Measurements from ENCODE around the gene AGT. TPM values are rescaled to one million over a fixed set of nuclear protein-coding genes. Genes with fewer than 3 reads are reported as not detected.

Gene AGT
- total RNA-seq, result not detected

GRCh38 chr1:230713915-230714764, at the start of gene AGT:
AGT (minus strand) TSS chr1:230714122; CDS start chr1:230710823, 3,299 bp downstream.
- Mint-ChIP-seq H3K27ac (no peak within 1 kb of the TSS), H3K9me3 (peaks cover 2% of the 10 kb centered on the region), H3K4me1 (no peaks in the 10 kb centered on the region), H3K4me3 (no peak within 1 kb of the TSS), H3K36me3 (no peaks in the 10 kb centered on the region), H3K27me3 (peaks cover 15% of the 10 kb centered on the region)
- DNase-seq (no peak), ATAC-seq (ENCODE audit: low read depth) (no peak)
- POLR2A ChIA-PET, result no interaction called here

GRCh38 chr1:230761443-230762167, 47.7 kb upstream of the AGT start:
- Mint-ChIP-seq H3K4me3 (no peak overlapping the region), H3K36me3 (no peaks in the 10 kb centered on the region), H3K27me3 (peaks cover 2% of the 10 kb centered on the region), H3K4me1 (no peaks in the 10 kb centered on the region), H3K9me3 (no peaks in the 10 kb centered on the region), H3K27ac (no peak overlapping the region)
- DNase-seq, result no peak
- POLR2A ChIA-PET, result no interaction called here
- ATAC-seq (ENCODE audit: low read depth), result no peak

GRCh38 chr1:230760360-230760827, 46.5 kb upstream of the AGT start:
- no peaks in the 10 kb centered on the region for H3K4me1 Mint-ChIP-seq
- ATAC-seq (ENCODE audit: low read depth), result no peak
- H3K27me3 Mint-ChIP-seq, result peaks cover 2% of the 10 kb centered on the region

GRCh38 chr1:230759369-230760065, 45.6 kb upstream of the AGT start:
- Mint-ChIP-seq H3K36me3 (no peaks in the 10 kb centered on the region), H3K27me3 (peaks cover 2% of the 10 kb centered on the region), H3K9me3 (no peaks in the 10 kb centered on the region), H3K4me3 (no peak overlapping the region), H3K27ac (no peak overlapping the region), H3K4me1 (no peaks in the 10 kb centered on the region)
- ATAC-seq (ENCODE audit: low read depth) (no peak), DNase-seq (no peak)
- POLR2A ChIA-PET, result no interaction called here

More at GRCh38 chr1:230760360-230760827, 46.5 kb upstream of the AGT start:
- POLR2A ChIA-PET, result no interaction called here
- no peaks in the 10 kb centered on the region for H3K9me3 Mint-ChIP-seq
- no peak overlapping the region for H3K4me3 Mint-ChIP-seq
- no peaks in the 10 kb centered on the region for H3K36me3 Mint-ChIP-seq
- no peak for DNase-seq
- no peak overlapping the region for H3K27ac Mint-ChIP-seq

- Mint-ChIP-seq H3K4me3 (no peak overlapping the region), H3K27ac (no peak overlapping the region), H3K9me3 (no peaks in the 10 kb centered on the region), H3K4me1 (no peaks in the 10 kb centered on the region), H3K27me3 (peaks cover 2% of the 10 kb centered on the region), H3K36me3 (no peaks in the 10 kb centered on the region)
- ATAC-seq (ENCODE audit: low read depth) (no peak), DNase-seq (no peak)
- POLR2A ChIA-PET, result no interaction called here
These were observed 44.9 kb upstream of the AGT start for GRCh38 chr1:230758709-230759368.

- Mint-ChIP-seq H3K4me3 (no peak overlapping the region), H3K9me3 (no peaks in the 10 kb centered on the region), H3K4me1 (no peaks in the 10 kb centered on the region), H3K27ac (no peak overlapping the region), H3K27me3 (peaks cover 2% of the 10 kb centered on the region), H3K36me3 (no peaks in the 10 kb centered on the region)
- DNase-seq (no peak), ATAC-seq (ENCODE audit: low read depth) (no peak)
- POLR2A ChIA-PET, result no interaction called here
These were observed 44.2 kb upstream of the AGT start for GRCh38 chr1:230757856-230758708.

GRCh38 chr1:230754796-230755195, 40.9 kb upstream of the AGT start:
- H3K9me3 Mint-ChIP-seq, result no peaks in the 10 kb centered on the region
- no peak overlapping the region for H3K27ac Mint-ChIP-seq
- ATAC-seq (ENCODE audit: low read depth) (no peak), DNase-seq (no peak)
- H3K4me1 Mint-ChIP-seq, result no peaks in the 10 kb centered on the region
- no peak overlapping the region for H3K4me3 Mint-ChIP-seq
- POLR2A ChIA-PET, result no interaction called here
- no peaks in the 10 kb centered on the region for H3K36me3 Mint-ChIP-seq
- peaks cover 2% of the 10 kb centered on the region for H3K27me3 Mint-ChIP-seq

- no peak for DNase-seq
- Mint-ChIP-seq H3K4me3 (no peak overlapping the region), H3K36me3 (no peaks in the 10 kb centered on the region), H3K27me3 (peaks cover 3% of the 10 kb centered on the region), H3K27ac (no peak overlapping the region), H3K9me3 (no peaks in the 10 kb centered on the region), H3K4me1 (no peaks in the 10 kb centered on the region)
- ATAC-seq (ENCODE audit: low read depth), result no peak
- POLR2A ChIA-PET, result no interaction called here
These were observed 39.8 kb upstream of the AGT start for GRCh38 chr1:230753586-230754251.

- DNase-seq (no peak), ATAC-seq (ENCODE audit: low read depth) (no peak)
- Mint-ChIP-seq H3K27ac (no peak overlapping the region), H3K27me3 (peaks cover 4% of the 10 kb centered on the region), H3K4me1 (no peaks in the 10 kb centered on the region), H3K36me3 (no peaks in the 10 kb centered on the region), H3K9me3 (no peaks in the 10 kb centered on the region), H3K4me3 (no peak overlapping the region)
- POLR2A ChIA-PET, result no interaction called here
These were observed 39.3 kb upstream of the AGT start for GRCh38 chr1:230753191-230753585.

GRCh38 chr1:230752407-230752806, 38.5 kb upstream of the AGT start:
- no peak overlapping the region for H3K27ac Mint-ChIP-seq
- H3K4me1 Mint-ChIP-seq, result no peaks in the 10 kb centered on the region
- no peak for DNase-seq
- H3K9me3 Mint-ChIP-seq, result no peaks in the 10 kb centered on the region
- POLR2A ChIA-PET, result no interaction called here
- H3K4me3 Mint-ChIP-seq, result no peak overlapping the region
- no peaks in the 10 kb centered on the region for H3K36me3 Mint-ChIP-seq
- H3K27me3 Mint-ChIP-seq, result peaks cover 4% of the 10 kb centered on the region
- no peak for ATAC-seq (ENCODE audit: low read depth)

- Mint-ChIP-seq H3K4me1 (no peaks in the 10 kb centered on the region), H3K27me3 (peaks cover 3% of the 10 kb centered on the region), H3K9me3 (no peaks in the 10 kb centered on the region), H3K4me3 (no peak overlapping the region), H3K36me3 (no peaks in the 10 kb centered on the region), H3K27ac (no peak overlapping the region)
- POLR2A ChIA-PET, result no interaction called here
- ATAC-seq (ENCODE audit: low read depth), result no peak
- DNase-seq, result no peak
These were observed 37.2 kb upstream of the AGT start for GRCh38 chr1:230750986-230751625.

- no peak overlapping the region for H3K27ac Mint-ChIP-seq
- H3K27me3 Mint-ChIP-seq, result peaks cover 3% of the 10 kb centered on the region
- POLR2A ChIA-PET, result no interaction called here
- no peaks in the 10 kb centered on the region for H3K9me3 Mint-ChIP-seq
- H3K4me3 Mint-ChIP-seq, result no peak overlapping the region
- no peak for ATAC-seq (ENCODE audit: low read depth)
- DNase-seq, result no peak
- H3K36me3 Mint-ChIP-seq, result no peaks in the 10 kb centered on the region
- no peaks in the 10 kb centered on the region for H3K4me1 Mint-ChIP-seq
These were observed 36.7 kb upstream of the AGT start for GRCh38 chr1:230750576-230750975.

Measured in activated naive CD8-positive, alpha-beta T cell treated with anti-CD3 and anti-CD28 coated beads, Interleukin-2, amount 10 ng/mL, durations not matched to agents 7 days and 5 days (primary cell).